Measurements from ENCODE around the gene DNAJB11.

GRCh38 chr3:186549497-186549896, 21.0 kb upstream of the DNAJB11 start:
- TF ChIP-seq CTCF (conservative IDR thresholded peaks at IDR 0.05; ENCODE audit: low read depth, low read length) = no peak
- no peak for TF ChIP-seq POLR2A (IDR thresholded peaks at IDR 0.05; ENCODE audit: low read depth, low read length)
- TF ChIP-seq CHD1 (IDR thresholded peaks at IDR 0.05; ENCODE audit: low read depth, low read length) = no peak
- peak; percentile 92 for TF ChIP-seq MAFK (IDR thresholded peaks at IDR 0.05; ENCODE audit: low read depth, low read length)

Measured in IMR-90 (cell line).